Stimulated activated CD4-positive, alpha-beta T cell treated with anti-CD3 and anti-CD28 coated beads, Interleukin-4, amount 100 ng/mL, for 4 hours (primary cell): ENCODE data around the gene ZNF429.
"Not testable (repeated sequence)": the region's sequence is repeated elsewhere in the genome, so short reads cannot be mapped to it uniquely, and the experiment has no call there.

Experiments
- DNase-seq, 2 experiments: peaks; one replicate each; pipeline ENCODE4 v3.0.0-alpha.2; 2020

Gene ZNF429

GRCh38 chr19:21505459-21506451 lies at the start of gene ZNF429:
TSS of gene ZNF429 (plus strand) at chr19:21505602. CDS start at chr19:21505772, 170 bp downstream.
- peak; percentile 78 to 91 for DNase-seq

DNA sequence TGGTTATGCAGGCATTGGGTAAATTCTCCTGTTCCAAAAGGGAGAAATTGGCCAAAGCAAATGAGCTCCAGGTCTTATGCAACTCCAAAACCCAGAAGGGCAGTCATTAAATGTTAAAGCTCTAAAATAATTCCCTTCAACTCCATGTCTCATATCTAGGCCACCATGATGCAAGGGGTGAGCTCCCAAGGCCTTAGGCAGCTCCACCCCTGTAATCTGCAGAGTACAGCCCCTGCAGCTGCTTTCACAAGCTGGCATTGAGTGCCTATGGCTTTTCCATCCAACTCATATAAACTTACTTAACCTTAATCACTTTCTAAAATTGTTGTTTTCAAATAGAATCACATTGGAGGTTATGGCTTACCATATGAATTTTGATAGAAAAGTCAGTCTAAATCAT lies 44.7 kb upstream of the ZNF429 start:
- no peak for DNase-seq

DNA sequence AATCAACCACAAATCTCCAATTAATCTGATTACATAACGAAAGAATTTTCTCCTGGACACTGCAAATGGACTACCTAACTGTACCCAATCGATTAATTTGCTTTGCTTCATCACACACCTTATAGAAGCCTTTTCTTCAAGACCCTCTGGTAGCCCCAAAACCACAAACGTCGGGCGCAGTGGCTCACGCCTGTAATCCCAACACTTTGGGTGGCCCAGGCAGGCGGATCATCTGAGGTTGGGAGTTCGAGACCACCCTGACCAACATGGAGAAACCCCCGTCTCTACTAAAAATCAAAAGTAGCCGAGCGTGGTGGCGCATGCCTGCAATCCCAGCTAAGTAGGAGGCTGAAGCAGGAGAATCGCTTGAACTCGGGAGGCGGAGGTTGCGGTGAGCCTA lies 42.9 kb upstream of the ZNF429 start:
- no peak for DNase-seq

DNA sequence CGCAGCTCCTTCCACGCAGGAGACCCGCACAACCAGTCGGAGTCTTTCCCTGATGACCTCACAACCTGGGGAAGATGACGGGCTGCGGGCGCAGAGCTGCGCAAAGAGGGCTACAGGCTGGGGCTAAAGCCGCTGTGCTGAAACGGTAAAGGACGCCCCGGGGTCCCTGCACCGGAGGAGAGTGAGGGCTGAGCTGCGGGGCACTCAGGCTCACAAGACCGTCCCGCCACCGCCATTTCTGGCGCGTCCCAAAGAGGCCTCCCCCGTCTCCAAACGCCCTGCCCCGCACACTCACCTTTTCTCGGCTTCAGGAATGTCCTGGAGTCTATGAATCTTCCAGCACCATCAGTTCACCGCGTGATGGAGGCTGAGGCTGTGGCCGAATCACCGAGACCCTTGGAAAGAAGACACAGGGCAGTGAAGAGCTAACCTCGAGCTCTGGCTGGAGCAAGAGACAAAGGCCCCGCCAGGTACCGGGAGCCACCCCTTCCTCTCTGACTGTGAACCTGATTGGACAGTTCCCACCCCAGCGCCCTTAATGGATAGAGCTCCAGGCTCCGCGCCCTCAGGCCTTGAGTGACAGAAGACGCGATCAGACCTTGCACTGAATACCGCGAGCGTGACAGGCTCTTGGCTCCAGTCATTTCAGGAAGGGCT lies 41.8 kb upstream of the ZNF429 start:
- DNase-seq, result peak; percentile 10 to 18

GRCh38 chr19:21466627-21467026 lies 38.8 kb upstream of the ZNF429 start:
- no peak for DNase-seq

DNA sequence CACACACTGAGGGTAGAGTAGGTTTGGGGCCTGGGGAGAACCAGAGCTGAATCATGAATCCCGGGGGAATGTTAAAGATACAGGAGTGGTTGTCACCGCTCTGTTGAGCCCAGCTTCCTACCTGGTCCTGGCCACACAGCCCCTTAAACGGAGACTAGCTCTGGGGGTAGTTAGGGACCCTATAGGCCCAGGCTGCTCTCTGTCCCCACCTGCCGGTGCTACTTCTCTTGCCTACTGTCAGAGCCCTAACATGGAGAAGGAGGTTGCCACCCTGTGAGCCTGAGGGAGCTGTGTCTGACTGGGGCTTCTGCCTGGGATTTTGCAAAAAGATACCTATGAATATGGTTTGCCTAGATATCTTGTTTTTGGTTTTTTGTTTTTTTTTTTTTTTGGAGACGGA lies 36.6 kb upstream of the ZNF429 start:
- DNase-seq, result no peak

GRCh38 chr19:21472507-21472906 lies 32.9 kb upstream of the ZNF429 start:
- DNase-seq, result no peak

- DNase-seq, result peak; percentile 71 to 72
These were observed 30.7 kb upstream of the ZNF429 start for GRCh38 chr19:21474671-21475181.

DNA sequence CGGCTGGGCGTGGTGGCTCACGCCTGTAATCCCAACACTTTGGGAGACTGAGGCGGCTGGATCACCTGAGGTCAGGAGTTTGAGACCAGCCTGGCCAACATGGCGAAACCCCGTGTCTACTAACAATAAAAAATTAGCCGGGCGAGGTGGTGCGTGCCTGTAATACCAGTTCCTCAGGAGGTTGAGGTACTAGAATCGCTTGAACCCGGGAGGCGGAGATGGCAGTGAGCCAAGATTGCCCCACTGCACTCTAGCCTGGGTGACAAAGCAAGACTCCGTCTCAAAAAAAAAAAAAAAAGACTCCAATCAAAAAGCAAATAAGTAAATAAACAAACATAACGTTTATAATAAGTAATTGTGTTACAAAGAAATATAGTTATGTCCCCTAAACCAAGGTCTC lies 23.0 kb upstream of the ZNF429 start:
- DNase-seq, result not testable (repeated sequence)

DNA sequence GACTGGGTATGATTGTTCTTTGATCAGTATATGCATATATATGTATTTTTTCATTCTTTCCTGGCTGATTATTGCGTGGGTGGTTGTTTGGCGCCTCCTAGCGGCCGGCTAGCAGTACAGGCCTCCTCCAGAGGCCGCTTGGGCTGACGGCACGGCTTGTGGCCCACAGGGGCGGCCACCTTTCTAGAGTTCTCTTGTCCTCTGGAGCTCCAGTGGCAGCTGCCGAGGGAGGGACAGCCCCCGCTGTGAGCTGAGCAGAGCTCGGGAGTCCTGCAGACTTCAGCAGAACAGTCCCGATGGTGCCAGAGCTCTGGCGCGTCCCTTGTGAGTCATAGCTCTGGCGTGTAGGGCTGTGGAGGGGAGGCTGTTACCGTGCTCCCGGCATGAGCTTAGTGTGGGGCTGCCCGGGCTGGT lies 22.5 kb upstream of the ZNF429 start:
- peak; percentile 54 to 63 for DNase-seq

DNA sequence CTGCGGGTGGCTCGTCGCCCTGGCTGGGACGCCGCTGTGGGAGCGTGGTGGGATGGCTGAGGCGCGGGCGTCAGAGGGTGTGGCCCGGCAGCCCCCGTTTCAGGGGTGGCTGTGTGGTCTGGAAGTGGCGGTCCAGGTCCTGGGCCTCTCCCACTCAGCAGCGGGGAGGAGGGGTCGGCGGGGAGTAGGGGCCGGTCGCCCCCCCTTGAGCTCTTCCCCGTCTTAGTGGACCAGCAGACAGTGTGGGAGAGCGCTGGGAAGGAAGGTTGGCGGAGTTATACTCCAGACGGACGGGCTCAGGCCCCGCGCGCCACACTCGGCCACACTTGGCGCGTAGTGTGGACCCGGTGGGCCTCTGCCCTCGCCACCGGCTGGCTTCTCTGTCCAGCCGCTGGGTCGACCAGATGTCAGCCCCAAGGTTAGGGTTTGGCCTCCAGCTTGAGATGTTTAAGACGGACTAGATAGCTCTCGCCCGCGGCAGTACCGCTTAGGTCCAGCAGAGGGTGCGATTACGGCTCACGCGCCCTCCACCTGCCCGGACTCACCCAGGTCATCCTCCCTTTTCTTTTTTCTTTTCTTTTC lies 21.7 kb upstream of the ZNF429 start:
- DNase-seq, result peak; percentile 43 to 68

GRCh38 chr19:21484631-21485030 lies 20.8 kb upstream of the ZNF429 start:
- DNase-seq, result no peak

DNA sequence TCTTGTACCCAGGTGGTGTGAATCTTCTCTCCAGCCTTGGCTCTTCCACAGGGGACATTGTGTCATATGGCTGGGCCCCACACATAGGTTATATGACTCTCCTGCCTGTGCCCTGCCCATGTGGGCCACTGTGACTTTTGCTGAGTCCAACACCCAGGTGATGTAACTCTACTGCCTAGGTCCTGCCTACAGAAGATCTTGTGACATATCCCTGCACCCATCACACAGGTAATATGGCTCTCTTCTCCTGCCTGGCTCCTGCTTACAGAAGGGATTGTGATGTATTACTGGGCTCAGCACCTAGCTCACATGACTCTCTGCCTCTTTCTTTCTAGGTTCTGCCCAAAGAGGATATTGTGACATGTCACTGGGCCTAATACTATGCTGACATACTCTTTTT lies 19.5 kb upstream of the ZNF429 start:
- DNase-seq, result no peak

DNA sequence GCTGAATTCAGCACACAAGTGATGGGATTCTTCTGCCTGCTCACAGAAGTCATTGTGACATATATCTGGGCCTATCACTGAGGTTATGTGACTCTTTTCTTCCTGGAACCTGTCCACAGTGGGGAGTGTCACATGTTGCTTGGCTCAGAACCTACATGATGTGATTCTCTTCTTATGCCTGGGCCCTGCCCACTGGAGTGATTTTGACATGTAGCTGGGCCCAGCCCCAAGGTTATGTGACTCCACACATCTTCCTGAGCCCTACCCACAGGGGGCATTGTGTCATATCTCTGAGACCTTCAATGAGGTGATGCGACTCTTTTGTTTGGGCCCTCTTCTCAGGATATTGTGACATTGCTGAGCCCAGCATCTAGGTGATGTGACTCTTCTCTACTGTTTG lies 17.4 kb upstream of the ZNF429 start:
- no peak for DNase-seq

GRCh38 chr19:21491146-21491545 lies 14.3 kb upstream of the ZNF429 start:
- DNase-seq, result no peak

DNA sequence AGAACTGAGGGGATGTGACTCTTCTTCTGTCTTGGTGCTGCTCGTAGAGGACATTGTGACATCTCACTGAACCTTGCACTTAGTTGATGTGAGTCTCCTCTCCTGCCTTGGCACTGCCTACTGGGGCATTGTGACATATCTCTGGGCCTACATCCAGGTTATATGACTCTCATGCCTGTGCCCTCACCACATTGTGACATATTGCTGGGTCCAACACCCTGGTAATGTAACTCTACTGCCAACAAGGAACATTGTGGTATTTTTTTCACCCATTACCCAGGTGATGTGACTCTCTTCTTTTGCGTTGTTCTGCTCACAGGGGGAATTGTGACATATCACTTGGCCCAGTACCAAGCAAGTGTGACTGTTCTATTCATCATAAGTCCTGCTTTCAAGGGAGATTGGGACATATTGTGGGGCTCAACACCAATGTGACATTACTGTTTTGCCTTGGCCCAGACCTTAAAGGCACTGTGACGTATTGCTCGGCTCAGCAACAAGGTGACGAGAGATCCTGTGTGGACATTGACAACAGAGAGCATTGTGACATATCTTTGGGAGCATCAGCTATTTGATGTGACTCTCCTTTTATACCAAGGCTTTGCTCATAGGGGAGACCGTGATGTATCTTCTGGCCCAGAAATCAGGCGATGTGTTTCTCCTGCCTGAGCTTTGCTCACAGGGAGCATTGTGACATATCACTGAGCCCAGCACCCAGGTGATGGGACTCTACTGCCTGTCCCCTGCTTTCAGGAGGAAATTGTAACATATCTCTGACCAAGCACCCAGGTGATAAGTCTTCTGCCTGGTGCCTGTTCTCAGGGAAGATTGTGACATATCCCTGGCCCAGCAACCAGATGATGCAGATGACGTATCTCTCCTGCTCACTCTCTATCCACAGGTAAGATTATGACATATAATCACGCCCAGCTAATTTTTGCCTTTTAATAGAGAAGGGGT lies 12.2 kb upstream of the ZNF429 start:
- DNase-seq, result no peak

GRCh38 chr19:21496876-21497275 lies 8.5 kb upstream of the ZNF429 start:
- no peak for DNase-seq

GRCh38 chr19:21498651-21499050 lies 6.8 kb upstream of the ZNF429 start:
- DNase-seq, result no peak

GRCh38 chr19:21508198-21508597 lies 2.8 kb downstream of the ZNF429 start:
- DNase-seq, result no peak

- not testable (repeated sequence) for DNase-seq
These were observed 5.7 kb downstream of the ZNF429 start for GRCh38 chr19:21511058-21511457.

GRCh38 chr19:21512609-21513008 lies 7.2 kb downstream of the ZNF429 start:
- not testable (repeated sequence) for DNase-seq

DNA sequence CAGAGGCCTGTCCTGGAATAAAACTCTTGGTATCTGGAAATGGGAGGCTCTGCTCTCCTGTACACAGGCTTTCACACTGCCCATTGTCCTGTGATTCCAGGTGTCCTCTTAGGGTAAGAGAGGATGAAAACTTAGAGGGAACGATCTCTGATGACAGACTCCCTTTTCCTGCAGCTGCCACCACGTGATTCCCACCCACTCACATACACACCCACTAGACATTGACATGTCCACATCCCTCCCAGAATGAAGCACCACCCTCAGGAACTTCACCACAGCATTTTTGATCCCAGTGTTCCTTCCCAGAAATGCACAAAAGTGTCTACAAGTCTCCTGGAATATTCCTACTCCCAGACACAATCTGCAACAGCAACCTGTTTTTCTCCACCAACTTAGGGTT lies 8.2 kb downstream of the ZNF429 start:
- DNase-seq, result no peak
